Stimulated activated CD8-positive, alpha-beta memory T cell treated with anti-CD3 and anti-CD28 coated beads, Interleukin-15, amount 100 ng/mL, for 4 hours (primary cell): ENCODE data around the gene PYDC1.
"Not testable (repeated sequence)": the region's sequence is repeated elsewhere in the genome, so short reads cannot be mapped to it uniquely, and the experiment has no call there.

ENCODE experiments used
- DNase-seq, 2 donors: peaks; one replicate each; pipeline ENCODE4 v3.0.0-alpha.2; 2020; ENCODE audit warnings: low read depth in 2 of 2

The PYDC1 gene

GRCh38 chr16:31179219-31179746 is 37.7 kb downstream of the PYDC1 start:
- no peak for DNase-seq

DNA sequence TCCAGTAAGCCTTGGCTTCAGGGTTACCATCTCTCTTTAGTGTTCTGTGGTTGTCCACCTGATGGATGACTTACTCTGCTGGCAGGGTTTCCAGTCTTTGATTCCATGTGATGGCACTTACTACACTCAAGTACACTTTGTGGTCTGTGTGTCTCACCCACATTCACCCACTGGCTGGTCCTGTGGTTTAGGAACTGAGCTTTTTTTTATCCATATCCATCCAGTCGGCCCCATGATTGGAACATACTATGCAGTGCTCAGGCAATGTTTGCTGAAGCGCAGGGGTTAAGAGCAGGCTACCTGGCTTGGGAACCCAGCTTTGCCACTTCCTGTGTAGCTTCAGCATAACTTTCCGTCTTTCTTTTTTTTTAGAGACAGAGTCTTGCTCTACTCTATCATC is 39.8 kb downstream of the PYDC1 start:
- DNase-seq: no peak

GRCh38 chr16:31170048-31170447 is 46.9 kb downstream of the PYDC1 start:
- DNase-seq: not testable (repeated sequence)

GRCh38 chr16:31168848-31169247 is 48.1 kb downstream of the PYDC1 start:
- DNase-seq: no peak

- DNase-seq: no peak
These were observed 49.6 kb downstream of the PYDC1 start for GRCh38 chr16:31167315-31167714.
